OCI-M1 (cell line): ENCODE data around the gene WDR54.
"Not testable (repeated sequence)": the region's sequence is repeated elsewhere in the genome, so short reads cannot be mapped to it uniquely, and the experiment has no call there.

Experiments used
- DNase-seq: peaks from one replicate; lab custom pipeline; 2025; lab: John Stamatoyannopoulos, UW

Gene WDR54

DNA sequence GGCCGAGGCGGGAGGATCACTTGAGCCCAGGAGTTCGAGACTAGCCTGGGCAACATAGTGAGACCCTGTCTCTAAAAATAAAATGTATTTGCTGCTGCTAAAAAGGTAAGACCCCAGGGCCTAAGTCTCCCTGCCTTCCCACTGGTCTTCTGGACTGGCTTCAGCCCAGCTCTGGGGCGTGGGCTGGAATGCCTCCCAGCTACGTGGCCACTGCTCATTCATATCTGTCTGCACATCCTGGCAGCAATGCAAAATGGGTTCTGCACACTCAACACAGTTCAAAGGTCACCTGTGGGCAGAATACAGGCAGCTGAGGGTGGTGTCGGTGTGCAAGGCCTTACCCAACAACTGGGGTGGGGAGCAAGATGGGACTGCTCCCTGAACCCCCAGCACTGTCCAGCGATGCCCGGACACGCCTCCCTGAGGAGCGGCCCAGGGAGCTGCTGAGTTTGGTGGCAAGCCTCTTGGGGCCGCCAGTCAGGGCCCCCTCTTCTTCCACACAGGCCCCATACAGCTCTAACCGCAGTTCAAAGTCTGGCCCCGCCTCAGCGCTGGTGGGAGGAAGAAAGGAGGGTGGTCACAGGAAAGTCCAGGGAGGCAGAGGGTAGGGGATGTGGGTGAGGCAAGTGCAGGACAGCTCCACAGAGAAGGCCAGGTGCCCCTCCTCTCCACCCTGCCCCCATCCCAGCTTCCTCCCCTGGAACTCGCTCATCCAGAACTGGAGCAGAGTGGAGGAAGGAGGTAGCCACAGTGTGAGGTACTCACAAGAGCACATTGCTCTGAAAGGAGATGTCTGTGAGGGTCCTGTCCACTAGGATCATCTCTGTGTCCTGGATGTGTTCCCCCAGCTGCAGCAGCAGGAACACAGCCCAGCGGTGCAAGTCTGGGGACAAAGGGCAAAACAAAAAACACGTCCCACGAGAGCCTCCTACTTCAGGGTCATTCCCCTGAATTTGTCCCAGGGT lies 8.2 kb downstream of the WDR54 start:
- no peak for DNase-seq

DNA sequence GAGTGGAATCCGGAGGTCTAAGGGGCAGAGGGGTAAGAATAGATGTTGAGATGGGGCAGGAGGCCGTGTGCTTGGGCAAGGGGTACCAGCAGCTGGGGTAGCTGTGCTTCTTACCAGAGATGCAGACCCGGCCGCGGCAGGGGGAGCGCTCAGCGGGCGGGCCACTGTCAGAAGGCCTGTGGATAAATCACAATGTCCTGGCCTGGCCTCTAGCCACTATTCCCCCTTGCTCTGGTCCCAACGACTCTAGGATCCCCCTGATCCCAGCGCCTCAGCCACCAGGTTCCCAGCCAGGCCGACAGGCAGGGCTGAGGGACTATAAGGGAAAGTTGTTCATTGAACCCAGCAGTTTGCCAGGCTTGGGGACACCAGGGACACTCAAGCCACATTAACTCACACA lies 9.0 kb downstream of the WDR54 start:
- no peak for DNase-seq

- DNase-seq = no peak
Observed at GRCh38 chr2:74436111-74436805, 14.7 kb downstream of the WDR54 start.

DNA sequence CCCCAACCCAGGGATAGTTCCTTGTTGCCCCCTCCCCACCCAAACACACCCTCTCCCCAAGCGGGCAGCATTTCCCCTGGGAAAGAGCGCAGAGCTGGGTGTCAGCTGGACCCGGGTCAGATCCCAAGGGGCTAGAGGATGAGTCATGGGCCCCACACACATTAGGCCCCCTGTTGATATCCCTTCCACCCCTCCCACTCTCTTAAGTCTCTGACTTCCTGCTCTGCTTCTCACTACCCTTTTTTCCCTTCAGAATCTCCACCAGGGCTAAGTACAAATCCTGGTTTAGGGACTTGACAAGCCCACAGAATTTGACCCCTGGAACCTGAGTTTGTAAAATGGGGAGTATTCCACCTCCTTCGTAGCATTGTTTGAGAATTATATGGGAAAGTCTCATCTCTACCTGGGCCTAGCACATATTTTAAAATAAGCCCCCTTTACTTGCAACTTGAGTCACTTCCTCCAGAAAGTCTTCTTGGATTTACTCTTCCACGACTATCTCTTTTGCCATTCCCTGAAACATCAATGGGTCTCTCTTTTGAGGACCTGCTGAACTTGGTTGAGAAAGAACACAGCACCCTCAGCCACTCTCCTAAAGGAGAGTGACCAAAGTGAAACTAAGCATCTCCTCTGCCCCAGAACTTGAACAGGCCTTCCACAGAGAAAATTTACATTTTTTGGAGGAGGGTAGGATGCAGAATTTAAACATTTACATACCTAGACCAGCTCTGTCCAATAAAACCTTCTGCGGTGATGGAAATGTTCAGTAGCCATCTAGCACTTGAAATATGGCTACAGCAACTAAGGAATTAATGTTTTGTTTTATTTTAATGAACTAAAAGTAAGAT lies 15.5 kb downstream of the WDR54 start:
- no peak for DNase-seq

GRCh38 chr2:74438248-74438647 lies 16.7 kb downstream of the WDR54 start:
- no peak for DNase-seq

GRCh38 chr2:74439373-74439772 lies 17.8 kb downstream of the WDR54 start:
- no peak for DNase-seq

DNA sequence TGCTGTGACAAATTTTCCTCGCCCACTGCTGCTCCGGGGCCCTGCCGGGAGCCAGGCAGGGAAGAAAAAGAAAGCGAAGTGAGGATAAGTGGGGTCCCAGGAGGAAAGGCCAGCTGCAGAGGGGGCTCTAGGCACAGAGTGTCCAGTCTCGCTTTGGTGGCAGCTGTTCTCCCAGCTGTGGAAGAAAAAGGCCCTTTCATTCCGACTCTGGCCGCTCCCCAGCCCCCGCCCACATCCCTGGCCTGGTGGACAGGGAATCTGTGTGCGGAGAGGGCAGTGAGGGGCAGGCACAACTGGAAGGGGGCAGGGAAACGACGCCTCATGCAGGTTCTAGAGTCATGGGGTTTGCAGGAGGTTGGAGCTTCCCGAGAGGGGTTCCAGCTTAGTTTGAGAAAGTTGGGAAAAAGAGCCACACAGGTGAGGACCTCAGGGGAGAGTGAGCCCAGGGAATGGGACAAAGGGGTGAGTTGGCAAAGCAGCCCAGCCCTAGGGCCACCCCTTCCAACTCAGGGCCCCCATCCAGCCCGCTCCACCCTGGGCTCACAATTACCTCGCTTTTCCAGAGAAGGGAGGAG lies 18.4 kb downstream of the WDR54 start:
- DNase-seq = no peak

DNA sequence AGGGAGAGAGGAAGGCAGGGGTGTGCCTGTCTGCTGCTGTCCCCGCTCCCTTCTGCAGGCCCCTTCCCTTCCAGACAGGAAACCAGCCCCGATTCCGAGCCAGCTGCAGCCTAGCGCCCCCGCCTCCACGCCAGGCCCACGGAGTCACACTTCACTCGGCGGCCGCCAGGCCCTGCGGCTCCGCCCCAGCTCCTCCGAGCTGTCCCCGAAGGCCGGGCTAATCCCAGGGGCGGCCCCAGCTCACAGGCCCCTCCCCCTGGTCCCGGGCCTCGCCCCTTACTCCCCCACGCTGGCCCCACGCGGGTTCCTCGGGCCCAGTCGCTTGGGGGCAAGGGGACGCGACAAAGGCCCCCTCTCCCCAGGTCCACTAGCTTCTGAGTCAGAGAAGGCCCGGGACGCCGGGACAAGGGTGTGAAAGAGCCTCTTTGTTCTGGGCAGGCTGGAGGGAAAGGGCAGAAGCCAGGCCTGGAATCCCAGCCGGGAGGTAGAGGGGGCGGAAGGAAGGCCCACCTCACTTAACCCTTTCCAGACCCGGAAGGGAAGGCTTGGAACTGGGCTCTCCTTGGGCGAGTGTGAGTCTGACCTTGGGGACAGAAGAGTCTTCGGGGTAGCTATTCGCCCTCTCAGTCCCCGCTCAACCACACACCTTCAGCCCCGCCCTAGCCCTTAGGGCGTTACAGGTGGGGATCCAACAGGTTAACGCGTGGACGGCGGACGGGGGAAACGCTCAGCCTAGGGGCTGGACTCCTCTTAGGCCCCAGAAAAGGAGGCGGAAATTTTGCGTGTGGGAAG lies 19.0 kb downstream of the WDR54 start:
- DNase-seq = peak; percentile 64

GRCh38 chr2:74441170-74441689 lies 19.7 kb downstream of the WDR54 start:
- no peak for DNase-seq

- DNase-seq = no peak
Observed at GRCh38 chr2:74441690-74442482, 20.4 kb downstream of the WDR54 start, which contains the start of gene RTKN. TSS of gene RTKN (minus strand) at chr2:74441937. CDS start at chr2:74441816, 121 bp downstream.

DNA sequence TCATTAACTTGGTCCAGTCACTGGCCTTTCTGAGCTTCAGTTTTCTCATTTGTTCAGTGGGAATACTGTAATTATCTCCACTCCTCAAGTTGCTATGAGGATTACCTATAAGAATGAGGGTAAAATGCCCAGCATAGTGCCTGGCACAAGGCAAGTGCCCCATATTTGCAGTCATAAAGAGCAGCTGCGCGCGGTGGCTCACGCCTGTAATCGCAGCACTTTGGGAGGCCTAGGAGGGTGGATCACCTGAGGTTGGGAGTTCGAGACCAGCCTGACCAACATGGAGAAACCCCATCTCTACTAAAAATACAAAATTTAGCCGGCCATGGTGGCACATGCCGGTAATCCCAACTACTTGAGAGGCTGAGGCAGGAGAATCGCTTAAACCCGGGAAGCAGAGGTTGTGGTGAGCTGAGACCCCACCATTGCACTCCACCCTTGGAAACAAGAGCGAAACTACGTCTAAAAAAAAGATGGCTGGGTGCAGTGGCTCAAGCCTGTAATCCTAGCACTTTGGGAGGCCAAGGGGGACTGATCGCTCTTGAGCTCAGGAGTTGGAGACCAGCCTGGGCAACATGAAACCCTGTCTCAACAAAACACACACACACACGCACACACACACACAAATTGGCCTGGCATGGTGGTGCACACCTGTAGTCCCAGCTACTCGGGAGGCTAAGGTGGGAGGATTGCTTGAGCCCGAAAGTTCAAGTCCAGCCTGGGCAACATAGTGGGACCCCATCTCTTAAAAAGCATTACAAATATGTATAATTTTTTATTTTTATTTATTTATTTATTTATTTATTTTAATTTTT lies 21.2 kb downstream of the WDR54 start:
- DNase-seq = not testable (repeated sequence)

- no peak for DNase-seq
Observed at GRCh38 chr2:74444498-74445318, 23.2 kb downstream of the WDR54 start.

DNA sequence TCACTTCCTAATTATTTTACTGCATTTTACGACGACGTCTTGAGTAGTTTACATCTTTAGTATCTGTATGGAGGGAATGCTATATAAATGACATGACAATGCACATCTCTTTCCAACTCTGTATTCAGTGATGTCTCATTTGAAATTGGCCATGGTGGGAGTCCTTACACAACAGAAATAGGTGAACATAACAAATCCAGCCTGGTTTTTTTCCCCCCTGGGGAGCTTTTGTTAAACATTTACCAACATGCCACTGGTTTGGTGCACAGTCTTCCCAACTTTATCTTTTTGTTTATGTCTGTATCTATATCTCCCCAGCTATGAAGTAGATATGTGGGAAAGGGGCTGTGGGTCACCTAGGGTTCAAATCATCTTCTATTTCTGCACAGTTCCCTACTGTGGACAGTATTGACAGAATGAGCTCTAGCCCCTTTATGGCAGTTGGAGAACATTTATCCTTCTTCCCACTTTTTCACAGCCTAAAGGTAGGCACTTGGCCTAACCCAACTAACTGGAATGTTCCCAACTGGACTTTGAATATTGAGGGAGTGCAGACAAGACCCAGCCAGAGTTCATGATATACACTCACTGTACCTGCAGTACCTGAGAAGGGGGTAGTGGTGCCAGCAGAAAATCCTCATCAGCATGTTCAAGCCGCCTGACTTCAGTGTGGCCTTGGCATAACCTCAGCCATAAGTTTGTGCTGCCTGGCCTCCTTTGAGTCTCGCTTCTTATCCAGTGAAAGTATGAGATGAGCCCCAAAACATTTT lies 25.9 kb downstream of the WDR54 start:
- no peak for DNase-seq

- DNase-seq = no peak
Observed at GRCh38 chr2:74448771-74449170, 27.2 kb downstream of the WDR54 start.

DNA sequence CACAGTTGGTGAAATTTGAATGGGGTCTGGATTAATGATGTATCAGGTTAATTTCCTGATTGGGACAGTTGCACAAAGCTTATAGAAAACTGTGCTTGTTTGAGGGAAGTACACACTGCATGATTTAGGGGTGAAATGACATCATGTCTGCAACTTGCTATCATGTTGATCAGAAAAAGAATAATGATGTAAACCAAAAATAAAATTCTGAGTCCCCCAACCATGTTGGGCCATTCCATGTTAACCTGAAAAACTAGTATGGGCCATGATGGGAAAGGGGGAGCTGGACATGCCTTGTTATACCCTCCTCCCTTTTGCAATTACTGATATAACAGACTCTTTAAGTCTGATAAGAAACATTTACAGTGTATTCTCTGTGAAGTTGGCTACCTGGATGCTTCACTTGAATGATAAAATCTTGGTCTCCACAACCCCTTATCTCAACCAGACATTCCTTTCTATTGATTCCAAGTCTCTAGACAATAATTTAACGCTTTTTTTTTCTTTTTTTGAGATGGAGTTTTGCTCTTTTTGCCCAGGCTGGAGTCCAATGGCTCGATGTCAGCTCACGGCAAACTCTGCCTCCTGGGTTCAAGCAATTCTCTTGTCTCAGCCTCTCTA lies 29.1 kb downstream of the WDR54 start:
- no peak for DNase-seq

GRCh38 chr2:74454654-74455511 lies 33.4 kb downstream of the WDR54 start, which contains the start of gene INO80B:
TSS of gene INO80B (plus strand) at chr2:74455087. CDS start at chr2:74455117, 30 bp downstream.
- DNase-seq = peak; percentile 94
